ENCODE data around the gene GIMAP1.

GIMAP1 gene

DNA sequence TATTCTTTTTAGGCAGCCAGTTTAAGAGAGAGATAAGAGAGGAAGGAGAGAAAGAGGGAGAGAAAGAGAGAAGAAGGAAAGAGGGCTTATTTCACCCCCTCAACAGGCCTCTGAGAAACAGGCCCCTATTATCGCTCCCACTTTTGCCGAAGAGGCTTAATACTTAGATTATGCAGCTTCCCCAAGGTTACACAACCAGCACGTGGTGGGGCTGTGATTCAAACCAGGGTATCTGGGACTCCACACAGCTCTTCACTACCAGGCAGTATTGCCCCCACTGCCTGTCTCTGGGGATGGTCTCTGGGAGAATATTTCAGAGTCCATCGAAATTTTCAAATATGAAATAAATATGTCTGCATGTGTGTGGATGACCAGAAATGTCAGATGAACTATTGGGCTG is 3.0 kb downstream of the GIMAP1 start:
- no peaks in the 10 kb centered on the region for H4K20me1 ChIP-seq (ENCODE audit: insufficient read depth, low read length)
- no peak overlapping the region for H3K4me2 ChIP-seq (ENCODE audit: low read length)
- H3K9me3 ChIP-seq (ENCODE audit: insufficient read depth, low read length): no peaks in the 10 kb centered on the region
- H3K4me1 ChIP-seq (ENCODE audit: low read length): peaks cover 7% of the 10 kb centered on the region; the same call in 1 of the 2 replicates
- no peaks in the 10 kb centered on the region for H3K79me2 ChIP-seq (ENCODE audit: low read length)
- H3K4me3 ChIP-seq (ENCODE audit: low read length): no peak overlapping the region
- no peaks in the 10 kb centered on the region for H3K36me3 ChIP-seq (replicated peaks; ENCODE audit: low read depth, low read length)
- no peak overlapping the region for H2AFZ ChIP-seq (ENCODE audit: low read depth, low read length)
- H3K27ac ChIP-seq (ENCODE audit: low read length): no peak overlapping the region
- H3K27me3 ChIP-seq (ENCODE audit: low read depth, low read length): peaks cover under 1% of the 10 kb centered on the region; the same call in 1 of the 2 replicates
- no peak for TF ChIP-seq EZH2phosphoT487 (IDR thresholded peaks at IDR 0.05; ENCODE audit: low read depth)
- TF ChIP-seq, protein P1, sequence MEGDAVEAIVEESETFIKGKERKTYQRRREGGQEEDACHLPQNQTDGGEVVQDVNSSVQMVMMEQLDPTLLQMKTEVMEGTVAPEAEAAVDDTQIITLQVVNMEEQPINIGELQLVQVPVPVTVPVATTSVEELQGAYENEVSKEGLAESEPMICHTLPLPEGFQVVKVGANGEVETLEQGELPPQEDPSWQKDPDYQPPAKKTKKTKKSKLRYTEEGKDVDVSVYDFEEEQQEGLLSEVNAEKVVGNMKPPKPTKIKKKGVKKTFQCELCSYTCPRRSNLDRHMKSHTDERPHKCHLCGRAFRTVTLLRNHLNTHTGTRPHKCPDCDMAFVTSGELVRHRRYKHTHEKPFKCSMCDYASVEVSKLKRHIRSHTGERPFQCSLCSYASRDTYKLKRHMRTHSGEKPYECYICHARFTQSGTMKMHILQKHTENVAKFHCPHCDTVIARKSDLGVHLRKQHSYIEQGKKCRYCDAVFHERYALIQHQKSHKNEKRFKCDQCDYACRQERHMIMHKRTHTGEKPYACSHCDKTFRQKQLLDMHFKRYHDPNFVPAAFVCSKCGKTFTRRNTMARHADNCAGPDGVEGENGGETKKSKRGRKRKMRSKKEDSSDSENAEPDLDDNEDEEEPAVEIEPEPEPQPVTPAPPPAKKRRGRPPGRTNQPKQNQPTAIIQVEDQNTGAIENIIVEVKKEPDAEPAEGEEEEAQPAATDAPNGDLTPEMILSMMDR (IDR thresholded peaks at IDR 0.05; ENCODE audit: low read depth, low read length): no peak
- no peak overlapping the region for H3K9ac ChIP-seq (ENCODE audit: low read length)

DNA sequence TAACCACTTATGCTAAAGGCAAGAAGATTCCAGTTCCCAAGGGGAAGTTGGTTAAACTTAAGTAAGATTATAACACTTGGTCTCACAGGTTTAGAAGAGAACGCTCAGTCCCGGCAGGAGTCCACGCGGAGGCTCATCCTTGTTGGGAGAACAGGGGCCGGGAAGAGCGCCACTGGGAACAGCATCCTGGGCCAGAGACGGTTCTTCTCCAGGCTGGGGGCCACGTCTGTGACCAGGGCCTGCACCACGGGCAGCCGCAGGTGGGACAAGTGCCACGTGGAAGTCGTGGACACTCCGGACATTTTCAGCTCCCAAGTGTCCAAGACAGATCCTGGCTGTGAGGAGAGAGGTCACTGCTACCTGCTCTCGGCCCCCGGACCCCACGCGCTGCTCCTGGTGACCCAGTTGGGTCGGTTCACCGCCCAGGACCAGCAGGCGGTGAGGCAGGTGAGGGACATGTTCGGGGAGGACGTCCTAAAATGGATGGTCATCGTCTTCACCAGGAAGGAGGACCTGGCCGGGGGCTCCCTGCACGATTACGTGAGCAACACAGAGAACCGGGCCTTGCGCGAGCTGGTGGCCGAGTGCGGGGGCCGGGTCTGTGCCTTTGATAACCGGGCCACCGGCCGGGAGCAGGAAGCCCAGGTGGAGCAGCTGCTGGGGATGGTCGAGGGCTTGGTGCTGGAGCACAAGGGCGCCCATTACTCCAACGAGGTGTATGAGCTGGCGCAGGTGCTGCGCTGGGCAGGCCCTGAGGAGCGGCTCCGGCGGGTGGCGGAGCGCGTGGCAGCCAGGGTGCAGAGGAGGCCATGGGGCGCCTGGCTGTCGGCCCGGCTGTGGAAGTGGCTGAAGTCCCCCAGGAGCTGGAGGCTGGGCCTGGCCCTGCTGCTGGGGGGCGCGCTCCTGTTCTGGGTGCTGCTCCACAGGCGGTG is 3.8 kb downstream of the GIMAP1 start:
- Histone ChIP-seq H3K4me1 (ENCODE audit: low read length) (peaks cover 7% of the 10 kb centered on the region; the same call in 1 of the 2 replicates), H3K27ac (ENCODE audit: low read length) (no peak overlapping the region), H3K36me3 (replicated peaks; ENCODE audit: low read depth, low read length) (no peaks in the 10 kb centered on the region), H3K27me3 (ENCODE audit: low read depth, low read length) (peaks cover 4% of the 10 kb centered on the region), H3K4me2 (ENCODE audit: low read length) (no peak overlapping the region), H3K9ac (ENCODE audit: low read length) (no peak overlapping the region), H3K9me3 (ENCODE audit: insufficient read depth, low read length) (no peaks in the 10 kb centered on the region), H4K20me1 (ENCODE audit: insufficient read depth, low read length) (no peaks in the 10 kb centered on the region), H3K79me2 (ENCODE audit: low read length) (no peaks in the 10 kb centered on the region), H2AFZ (ENCODE audit: low read depth, low read length) (no peak overlapping the region), H3K4me3 (ENCODE audit: low read length) (no peak overlapping the region)
- TF ChIP-seq EZH2phosphoT487 (IDR thresholded peaks at IDR 0.05; ENCODE audit: low read depth): no peak
- TF ChIP-seq, protein P1 (IDR thresholded peaks at IDR 0.05; ENCODE audit: low read depth, low read length): no peak

GRCh38 chr7:150721970-150722373 is 5.6 kb downstream of the GIMAP1 start:
- Histone ChIP-seq H3K27me3 (ENCODE audit: low read depth, low read length) (peaks cover 13% of the 10 kb centered on the region), H3K4me2 (ENCODE audit: low read length) (no peak overlapping the region), H3K9me3 (ENCODE audit: insufficient read depth, low read length) (no peaks in the 10 kb centered on the region), H4K20me1 (ENCODE audit: insufficient read depth, low read length) (no peaks in the 10 kb centered on the region), H3K4me1 (ENCODE audit: low read length) (no peaks in the 10 kb centered on the region), H3K4me3 (ENCODE audit: low read length) (no peak overlapping the region), H2AFZ (ENCODE audit: low read depth, low read length) (no peak overlapping the region), H3K9ac (ENCODE audit: low read length) (no peak overlapping the region), H3K27ac (ENCODE audit: low read length) (no peak overlapping the region), H3K79me2 (ENCODE audit: low read length) (no peaks in the 10 kb centered on the region), H3K36me3 (replicated peaks; ENCODE audit: low read depth, low read length) (no peaks in the 10 kb centered on the region)
- no peak for TF ChIP-seq EZH2phosphoT487 (IDR thresholded peaks at IDR 0.05; ENCODE audit: low read depth)
- TF ChIP-seq, protein P1 (IDR thresholded peaks at IDR 0.05; ENCODE audit: low read depth, low read length): no peak

DNA sequence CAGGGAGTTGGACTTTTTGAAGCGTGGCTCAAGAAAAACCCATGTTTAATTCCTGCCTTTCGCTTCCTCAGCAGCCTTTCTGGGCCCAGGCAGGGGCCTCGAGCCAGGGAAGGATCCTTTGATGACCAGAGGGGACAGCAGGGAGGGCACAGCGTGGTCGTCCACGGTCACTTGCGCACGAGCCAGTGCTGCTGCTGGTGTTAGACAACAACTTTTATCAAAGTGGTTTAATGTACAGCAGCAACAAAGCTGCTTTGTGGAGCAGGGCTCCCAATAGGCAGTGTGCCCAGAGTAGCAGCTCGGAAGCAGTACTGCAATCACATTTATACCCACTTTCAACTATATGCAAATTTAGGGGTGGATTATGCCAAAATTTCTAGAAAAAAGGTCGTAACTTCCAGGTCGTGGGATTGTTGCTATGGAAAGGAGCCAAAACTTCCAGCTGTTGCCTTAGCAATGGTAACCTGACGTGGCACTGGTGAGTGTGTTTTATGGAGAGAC is 6.1 kb downstream of the GIMAP1 start:
- Histone ChIP-seq H3K4me3 (ENCODE audit: low read length) (no peak overlapping the region), H4K20me1 (ENCODE audit: insufficient read depth, low read length) (no peaks in the 10 kb centered on the region), H3K27ac (ENCODE audit: low read length) (no peak overlapping the region), H3K79me2 (ENCODE audit: low read length) (no peaks in the 10 kb centered on the region), H3K9me3 (ENCODE audit: insufficient read depth, low read length) (no peaks in the 10 kb centered on the region), H3K4me1 (ENCODE audit: low read length) (no peaks in the 10 kb centered on the region), H3K27me3 (ENCODE audit: low read depth, low read length) (peaks cover 13% of the 10 kb centered on the region), H3K36me3 (replicated peaks; ENCODE audit: low read depth, low read length) (no peaks in the 10 kb centered on the region), H3K9ac (ENCODE audit: low read length) (no peak overlapping the region), H3K4me2 (ENCODE audit: low read length) (no peak overlapping the region), H2AFZ (ENCODE audit: low read depth, low read length) (no peak overlapping the region)
- TF ChIP-seq, protein P1 (IDR thresholded peaks at IDR 0.05; ENCODE audit: low read depth, low read length): no peak
- no peak for TF ChIP-seq EZH2phosphoT487 (IDR thresholded peaks at IDR 0.05; ENCODE audit: low read depth)
